ENCODE results near the gene HNRNPA1L2.
"Not testable (repeated sequence)": the region's sequence is repeated elsewhere in the genome, so short reads cannot be mapped to it uniquely, and the experiment has no call there.

The HNRNPA1L2 gene

DNA sequence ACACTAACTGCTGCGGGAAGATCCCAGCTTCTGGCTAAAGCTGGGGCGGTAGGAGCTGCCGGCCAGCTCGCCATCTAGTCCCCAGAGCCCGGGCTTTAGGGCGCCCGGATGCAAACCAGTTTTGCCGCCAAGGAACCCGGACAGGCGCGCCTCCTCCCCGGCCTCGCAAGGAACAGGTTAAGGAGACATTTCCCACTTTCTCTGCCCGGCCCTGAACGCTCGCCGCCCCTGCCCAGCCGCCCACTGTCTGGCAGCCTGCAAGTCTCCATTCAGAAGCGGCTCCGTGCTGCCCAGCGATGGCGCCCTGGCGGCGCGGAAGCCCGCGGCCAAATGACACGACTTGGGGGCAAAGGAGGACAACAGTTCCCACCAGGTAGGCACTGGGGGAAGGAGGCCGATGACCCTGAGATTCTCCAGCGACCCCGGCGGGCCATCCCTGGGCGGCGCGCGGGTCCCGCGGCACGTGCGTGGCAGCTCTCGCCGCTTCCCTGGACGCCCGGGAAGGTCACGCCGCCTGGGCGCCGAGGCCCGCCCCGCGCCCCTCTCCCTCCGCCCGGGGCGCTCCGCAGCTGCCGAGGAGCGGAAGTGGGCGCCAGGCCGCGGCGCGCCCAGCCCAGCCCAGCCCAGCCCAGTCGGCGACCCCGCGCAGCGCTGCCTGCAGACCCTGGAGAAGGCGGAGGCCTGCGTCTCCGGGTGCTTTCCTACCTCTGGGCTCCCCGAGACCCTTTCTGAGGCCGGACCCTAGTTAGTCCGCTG, 42.2 kb upstream of the HNRNPA1L2 start:
- H3K9ac ChIP-seq, result no peak overlapping the region
- peak overlapping the region; percentile 47 for H3K4me3 ChIP-seq (ENCODE audit: low read depth, low read length)

DNA sequence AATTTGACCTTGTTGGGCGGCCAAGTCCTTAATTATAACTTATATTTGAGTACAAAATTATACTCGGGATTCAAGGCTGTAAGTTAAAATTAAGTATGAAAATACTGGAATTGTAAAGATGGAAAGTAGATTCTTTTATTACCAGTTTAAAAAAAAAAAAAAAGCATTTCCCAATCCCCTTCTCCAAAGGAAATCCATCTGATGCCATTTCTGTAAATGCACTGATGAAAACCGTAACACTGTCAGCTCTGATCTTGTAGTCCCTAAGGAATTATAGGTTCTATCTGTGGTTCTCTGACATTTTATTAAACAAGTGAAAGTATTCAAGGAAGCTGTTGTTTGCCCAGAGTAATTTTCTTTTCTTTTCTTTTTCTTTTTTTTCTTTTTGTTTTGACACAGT, 41.6 kb upstream of the HNRNPA1L2 start:
- no peaks in the 10 kb centered on the region for H3K9me3 ChIP-seq (ENCODE audit: control insufficient read depth, low read length)
- H3K4me2 ChIP-seq (ENCODE audit: low read length), result peak overlapping the region; percentile 78
- peak overlapping the region; percentile 89 for H2AFZ ChIP-seq
- peaks cover 6% of the 10 kb centered on the region for H3K4me1 ChIP-seq
- H3K9ac ChIP-seq, result no peak overlapping the region
- no peaks in the 10 kb centered on the region for H3K79me2 ChIP-seq
- peak overlapping the region; percentile 47 for H3K4me3 ChIP-seq (ENCODE audit: low read depth, low read length)
- H3K27ac ChIP-seq, result peak overlapping the region; percentile 42
- no peaks in the 10 kb centered on the region for H3K27me3 ChIP-seq (ENCODE audit: control insufficient read depth, insufficient read depth, low read length)
- TF ChIP-seq, protein P1, sequence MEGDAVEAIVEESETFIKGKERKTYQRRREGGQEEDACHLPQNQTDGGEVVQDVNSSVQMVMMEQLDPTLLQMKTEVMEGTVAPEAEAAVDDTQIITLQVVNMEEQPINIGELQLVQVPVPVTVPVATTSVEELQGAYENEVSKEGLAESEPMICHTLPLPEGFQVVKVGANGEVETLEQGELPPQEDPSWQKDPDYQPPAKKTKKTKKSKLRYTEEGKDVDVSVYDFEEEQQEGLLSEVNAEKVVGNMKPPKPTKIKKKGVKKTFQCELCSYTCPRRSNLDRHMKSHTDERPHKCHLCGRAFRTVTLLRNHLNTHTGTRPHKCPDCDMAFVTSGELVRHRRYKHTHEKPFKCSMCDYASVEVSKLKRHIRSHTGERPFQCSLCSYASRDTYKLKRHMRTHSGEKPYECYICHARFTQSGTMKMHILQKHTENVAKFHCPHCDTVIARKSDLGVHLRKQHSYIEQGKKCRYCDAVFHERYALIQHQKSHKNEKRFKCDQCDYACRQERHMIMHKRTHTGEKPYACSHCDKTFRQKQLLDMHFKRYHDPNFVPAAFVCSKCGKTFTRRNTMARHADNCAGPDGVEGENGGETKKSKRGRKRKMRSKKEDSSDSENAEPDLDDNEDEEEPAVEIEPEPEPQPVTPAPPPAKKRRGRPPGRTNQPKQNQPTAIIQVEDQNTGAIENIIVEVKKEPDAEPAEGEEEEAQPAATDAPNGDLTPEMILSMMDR (IDR thresholded peaks at IDR 0.05), result no peak
- H3K36me3 ChIP-seq (ENCODE audit: control insufficient read depth, insufficient read depth, low read length), result no peaks in the 10 kb centered on the region

More for the DNA sequence above, 42.2 kb upstream of the HNRNPA1L2 start:
- H3K4me2 ChIP-seq (ENCODE audit: low read length), result peak overlapping the region; percentile 78
- peak overlapping the region; percentile 89 for H2AFZ ChIP-seq
- TF ChIP-seq, protein P1 (IDR thresholded peaks at IDR 0.05), result no peak
- no peaks in the 10 kb centered on the region for H3K9me3 ChIP-seq (ENCODE audit: control insufficient read depth, low read length)
- H3K36me3 ChIP-seq (ENCODE audit: control insufficient read depth, insufficient read depth, low read length), result no peaks in the 10 kb centered on the region
- H3K27me3 ChIP-seq (ENCODE audit: control insufficient read depth, insufficient read depth, low read length), result no peaks in the 10 kb centered on the region
- H3K79me2 ChIP-seq, result no peaks in the 10 kb centered on the region
- peaks cover 6% of the 10 kb centered on the region for H3K4me1 ChIP-seq
- peak overlapping the region; percentile 63 for H3K27ac ChIP-seq

DNA sequence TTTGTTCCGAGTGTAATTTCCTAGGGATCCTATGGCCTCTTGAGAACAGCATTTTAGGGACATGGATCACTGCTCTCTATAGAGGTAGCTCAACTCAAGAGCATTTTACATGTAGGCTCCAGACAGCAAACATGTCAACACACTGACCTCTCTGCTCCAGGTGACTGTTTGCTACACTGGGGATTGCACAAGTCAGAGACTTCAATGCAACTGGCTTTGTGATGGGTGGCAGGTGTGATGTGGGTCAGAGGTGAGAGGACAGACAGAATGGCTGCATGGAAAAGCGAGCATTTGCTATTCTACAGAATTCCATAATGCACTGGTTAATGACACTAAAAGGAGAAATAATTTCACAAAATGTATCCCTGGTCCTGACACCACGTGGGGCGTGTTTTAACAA, 38.9 kb upstream of the HNRNPA1L2 start:
- not testable (repeated sequence) for H3K79me2 ChIP-seq; H3K27ac ChIP-seq; H3K36me3 ChIP-seq (ENCODE audit: control insufficient read depth, insufficient read depth, low read length); H3K9me3 ChIP-seq (ENCODE audit: control insufficient read depth, low read length); H3K27me3 ChIP-seq (ENCODE audit: control insufficient read depth, insufficient read depth, low read length); H3K4me1 ChIP-seq; H3K4me2 ChIP-seq (ENCODE audit: low read length); H3K4me3 ChIP-seq (ENCODE audit: low read depth, low read length); H3K9ac ChIP-seq; H2AFZ ChIP-seq

DNA sequence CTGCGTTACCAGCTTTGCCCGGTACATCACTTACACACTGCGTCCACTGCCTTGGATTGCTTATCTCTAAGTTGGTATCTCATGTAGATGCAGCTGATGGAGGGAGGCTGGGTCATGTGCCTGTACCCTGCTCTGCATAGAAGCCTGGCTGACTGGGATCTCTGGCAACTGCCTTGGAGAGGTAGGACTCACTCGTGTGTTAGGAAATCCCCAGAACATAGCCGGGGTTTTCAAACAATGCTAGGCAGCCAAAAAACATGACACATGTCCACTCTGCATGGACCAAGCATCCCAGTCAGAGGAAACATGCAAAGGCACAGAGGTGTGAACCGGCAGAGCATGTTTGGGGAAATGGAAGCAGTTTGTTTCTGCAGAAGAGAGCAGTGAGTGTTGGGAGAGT, 36.1 kb upstream of the HNRNPA1L2 start:
- not testable (repeated sequence) for H3K36me3 ChIP-seq (ENCODE audit: control insufficient read depth, insufficient read depth, low read length); H3K27ac ChIP-seq; H3K9ac ChIP-seq; H3K4me2 ChIP-seq (ENCODE audit: low read length); H3K4me3 ChIP-seq (ENCODE audit: low read depth, low read length); H2AFZ ChIP-seq; H3K4me1 ChIP-seq; H3K79me2 ChIP-seq; H3K27me3 ChIP-seq (ENCODE audit: control insufficient read depth, insufficient read depth, low read length); H3K9me3 ChIP-seq (ENCODE audit: control insufficient read depth, low read length)

DNA sequence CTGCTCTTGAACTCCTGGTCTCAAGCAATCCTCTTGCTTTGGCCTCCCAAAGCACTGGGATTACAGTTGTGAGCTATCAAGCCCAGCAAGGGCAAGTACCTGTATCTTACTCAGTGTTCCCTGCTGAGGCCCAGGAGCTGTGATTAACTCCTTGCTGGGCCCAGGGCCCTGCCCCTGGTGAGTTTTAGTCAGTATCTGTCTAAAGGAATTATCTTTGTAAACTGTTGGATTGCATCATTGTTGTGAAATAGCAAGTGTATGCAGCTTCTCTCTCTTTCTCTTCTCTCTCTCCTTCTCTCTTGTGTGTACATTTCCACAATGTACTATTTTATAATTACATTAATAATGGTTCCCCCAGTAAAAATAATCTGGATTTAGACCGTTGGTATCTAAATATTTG, 35.4 kb upstream of the HNRNPA1L2 start:
- not testable (repeated sequence) for H3K27ac ChIP-seq; H3K79me2 ChIP-seq; H3K4me2 ChIP-seq (ENCODE audit: low read length); H3K27me3 ChIP-seq (ENCODE audit: control insufficient read depth, insufficient read depth, low read length); H3K4me3 ChIP-seq (ENCODE audit: low read depth, low read length); H3K4me1 ChIP-seq; H3K9me3 ChIP-seq (ENCODE audit: control insufficient read depth, low read length); H2AFZ ChIP-seq; H3K36me3 ChIP-seq (ENCODE audit: control insufficient read depth, insufficient read depth, low read length); H3K9ac ChIP-seq

DNA sequence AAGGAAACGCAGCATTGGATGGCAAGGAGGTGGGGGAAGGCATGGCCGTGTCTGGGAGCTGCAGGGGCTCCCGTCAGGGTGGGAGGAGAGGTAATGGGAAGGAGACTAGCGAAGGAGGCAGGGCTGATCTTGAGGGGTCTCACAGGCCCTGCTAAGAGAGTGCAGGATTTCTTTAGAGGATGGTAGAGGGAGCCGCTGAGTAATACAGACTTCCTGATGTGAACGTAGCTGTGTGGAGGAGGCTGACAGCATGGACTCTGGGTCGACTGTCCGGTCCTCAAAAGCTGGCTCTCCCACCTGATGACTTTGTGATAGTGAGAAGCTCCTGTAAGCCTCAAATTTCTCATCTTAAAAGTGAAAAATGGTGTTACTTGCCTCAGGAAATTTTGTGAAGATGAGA, 34.0 kb upstream of the HNRNPA1L2 start:
- not testable (repeated sequence) for H3K79me2 ChIP-seq; H3K4me3 ChIP-seq (ENCODE audit: low read depth, low read length); H3K27ac ChIP-seq; H3K27me3 ChIP-seq (ENCODE audit: control insufficient read depth, insufficient read depth, low read length); H3K36me3 ChIP-seq (ENCODE audit: control insufficient read depth, insufficient read depth, low read length); H3K4me2 ChIP-seq (ENCODE audit: low read length); H3K4me1 ChIP-seq; H3K9ac ChIP-seq; H3K9me3 ChIP-seq (ENCODE audit: control insufficient read depth, low read length); H2AFZ ChIP-seq
